ENCODE data around the gene C19orf73.

DNA sequence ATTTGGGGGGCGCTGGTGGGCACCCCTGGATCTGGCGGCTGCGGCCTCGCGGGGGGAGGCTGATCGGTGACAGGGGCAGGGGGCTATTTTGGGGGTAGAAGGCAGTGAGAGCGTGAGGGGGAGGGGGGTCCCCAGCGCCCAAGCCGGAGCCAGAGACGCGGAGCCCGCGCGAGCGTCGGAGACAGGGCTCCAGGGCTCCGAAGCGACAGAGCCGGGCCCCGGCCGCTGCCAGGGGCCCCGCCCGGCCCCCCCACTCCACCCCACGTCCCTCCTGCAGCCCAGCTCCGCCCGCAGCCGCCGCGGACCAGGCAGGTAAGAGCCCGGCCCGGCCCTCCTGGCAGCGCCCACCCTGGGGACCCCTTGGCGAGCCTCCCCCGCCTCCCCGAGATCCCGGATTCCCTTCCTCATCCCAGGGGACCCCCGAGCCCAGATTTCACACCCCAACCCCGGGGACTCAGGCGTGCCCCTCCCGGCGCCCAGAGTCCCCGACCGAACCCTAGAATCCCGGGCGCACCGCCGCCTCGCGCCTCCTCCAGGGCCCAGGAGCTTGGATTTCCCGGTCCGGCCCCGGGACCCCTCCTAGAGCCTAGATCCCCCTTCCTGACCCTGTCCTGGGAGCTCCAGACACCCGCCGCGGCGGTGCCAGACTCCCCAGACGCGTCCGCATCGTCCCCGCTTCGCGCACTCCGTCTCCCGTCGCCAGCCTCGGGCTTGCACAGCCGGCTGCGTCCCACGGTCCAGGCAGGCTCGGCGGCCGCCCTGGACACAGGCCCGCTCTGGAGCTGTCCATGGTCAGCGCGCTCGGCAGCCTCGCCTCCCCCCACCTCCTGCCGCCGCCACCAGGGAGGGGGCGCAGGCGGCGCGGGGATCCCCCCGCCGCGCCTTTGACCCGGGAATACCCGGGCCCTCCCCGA, 725 bp upstream of the C19orf73 start, which contains the start of gene PPFIA3:
- no peak for TF ChIP-seq POLR2A (IDR thresholded peaks at IDR 0.05)
- TF ChIP-seq, protein P1, sequence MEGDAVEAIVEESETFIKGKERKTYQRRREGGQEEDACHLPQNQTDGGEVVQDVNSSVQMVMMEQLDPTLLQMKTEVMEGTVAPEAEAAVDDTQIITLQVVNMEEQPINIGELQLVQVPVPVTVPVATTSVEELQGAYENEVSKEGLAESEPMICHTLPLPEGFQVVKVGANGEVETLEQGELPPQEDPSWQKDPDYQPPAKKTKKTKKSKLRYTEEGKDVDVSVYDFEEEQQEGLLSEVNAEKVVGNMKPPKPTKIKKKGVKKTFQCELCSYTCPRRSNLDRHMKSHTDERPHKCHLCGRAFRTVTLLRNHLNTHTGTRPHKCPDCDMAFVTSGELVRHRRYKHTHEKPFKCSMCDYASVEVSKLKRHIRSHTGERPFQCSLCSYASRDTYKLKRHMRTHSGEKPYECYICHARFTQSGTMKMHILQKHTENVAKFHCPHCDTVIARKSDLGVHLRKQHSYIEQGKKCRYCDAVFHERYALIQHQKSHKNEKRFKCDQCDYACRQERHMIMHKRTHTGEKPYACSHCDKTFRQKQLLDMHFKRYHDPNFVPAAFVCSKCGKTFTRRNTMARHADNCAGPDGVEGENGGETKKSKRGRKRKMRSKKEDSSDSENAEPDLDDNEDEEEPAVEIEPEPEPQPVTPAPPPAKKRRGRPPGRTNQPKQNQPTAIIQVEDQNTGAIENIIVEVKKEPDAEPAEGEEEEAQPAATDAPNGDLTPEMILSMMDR (IDR thresholded peaks at IDR 0.05) = no peak

Data from lower leg skin (tissue), 3 donors.